HepG2 (cell line): ENCODE results near the gene TFG. TPM values are rescaled to one million over a fixed set of nuclear protein-coding genes. Genes with fewer than 3 reads are reported as not detected.
"Not testable (repeated sequence)": the region's sequence is repeated elsewhere in the genome, so short reads cannot be mapped to it uniquely, and the experiment has no call there.

Experiments used
- ATAC-seq: fragments of 200-7000 bp; cut with Tn5 transposase; 3 replicates; pipeline ENCODE4 v1.9.1; 2020; ENCODE audit warnings: mild to moderate bottlenecking, moderate library complexity
- BruUV-seq: library from RNA; stranded (reverse); fragments of 400-500 nt; replicated peaks from 2 replicates; lab custom pipeline; 2021; lab: Mats Ljungman, UMichigan
- CTCF ChIA-PET: fragments of 300-600 bp; formaldehyde crosslinking; extraction: SDS; loops from one replicate; lab custom pipeline; 2021; ENCODE audit warnings: low total read pairs, inconsistent platforms, low intra/inter-chr PET ratio; lab: Yijun Ruan, JAX
- POLR2A ChIA-PET: fragments of 350-600 bp; sonication (Branson Sonifier 250); formaldehyde crosslinking; loops from one replicate; lab custom pipeline; 2020; ENCODE audit warnings: antibody characterized with exemption, inconsistent platforms; lab: Yijun Ruan, JAX
- DNase-seq: peaks from one replicate; pipeline ENCODE4 v3.0.0-alpha.2; 2015; ENCODE audit warnings: low spot score
- FAIRE-seq: peaks from 3 replicates; lab custom pipeline; 2011; peaks lifted over from hg19 to GRCh38; lab: Jason Lieb, UNC
- H2AFZ ChIP-seq: one replicate; pipeline ENCODE4 v1.6.1; 2011; ENCODE audit warnings: low read length, inconsistent platforms
- H3K27ac ChIP-seq: fragments of 300-600 bp; 3 replicates; pipeline ENCODE4 v1.8.0; 2011; ENCODE audit warnings: mixed run types, mild to moderate bottlenecking, mixed read lengths, low read length, inconsistent platforms; ENCODE audit not compliant: insufficient read depth; ENCODE audit errors: extremely low read length
- H3K27me3 ChIP-seq, 2 experiments: fragments of 200-600 bp in 1 of 2; 2 replicates in 1 of 2; 3 replicates in 1 of 2; pipeline versions ENCODE4 v1.6.0 to v1.8.0; 2011; ENCODE audit warnings: low read length in 2 of 2, mild to moderate bottlenecking in 2 of 2, moderate library complexity in 2 of 2, inconsistent platforms in 1 of 2; ENCODE audit not compliant: insufficient read depth in 2 of 2, control insufficient read depth in 1 of 2
- H3K36me3 ChIP-seq, 2 experiments: fragments of 200-600 bp in 1 of 2; replicated peaks in 1 of 2; 2 replicates in 1 of 2; 3 replicates in 1 of 2; pipeline versions ENCODE4 v1.5.1 to v1.8.0; 2011; ENCODE audit warnings: low read length in 2 of 2, inconsistent platforms in 1 of 2; ENCODE audit not compliant: insufficient read depth in 2 of 2, control insufficient read depth in 1 of 2
- H3K4me1 ChIP-seq: 2 replicates; pipeline ENCODE4 v1.5.1; 2012; ENCODE audit warnings: low read length, inconsistent platforms; ENCODE audit not compliant: insufficient read depth
- H3K4me2 ChIP-seq: 2 replicates; pipeline ENCODE4 v1.6.0; 2011; ENCODE audit warnings: low read depth, low read length, inconsistent platforms
- H3K4me3 ChIP-seq, 3 experiments: fragments of 200-600 bp in 1 of 3; sonication (generic), shearing (Covaris generic) in 1 of 3; replicated peaks in 1 of 3; 2 replicates each; pipeline ENCODE4 v1.5.1; 2011 to 2016; ENCODE audit warnings: low read length in 3 of 3, inconsistent platforms in 2 of 3, low read depth in 2 of 3, mild to moderate bottlenecking in 2 of 3, control low read depth in 1 of 3, mixed read lengths in 1 of 3; ENCODE audit not compliant: insufficient read depth in 1 of 3
- H3K79me2 ChIP-seq: one replicate; pipeline ENCODE4 v1.6.1; 2011; ENCODE audit warnings: low read length, inconsistent platforms; ENCODE audit not compliant: insufficient read depth
- H3K9ac ChIP-seq: 2 replicates; pipeline ENCODE4 v1.6.0; 2011; ENCODE audit warnings: mild to moderate bottlenecking, low read depth, low read length, inconsistent platforms; ENCODE audit not compliant: insufficient read depth
- H3K9me3 ChIP-seq: 2 replicates; pipeline ENCODE4 v1.5.1; 2012; ENCODE audit warnings: mild to moderate bottlenecking, low read length
- H4K20me1 ChIP-seq: 2 replicates; pipeline ENCODE4 v1.6.0; 2011; ENCODE audit warnings: inconsistent platforms, mild to moderate bottlenecking, low read length, moderate library complexity; ENCODE audit not compliant: insufficient read depth
- CSRNP2 ChIP-seq: sonication (generic); formaldehyde crosslinking; conservative IDR thresholded peaks from 2 replicates; pipeline ENCODE4 v1.8.0; 2022; ENCODE audit warnings: low read depth, missing genetic modification reagents
- NFYC ChIP-seq: IDR thresholded peaks from 2 replicates; pipeline ENCODE4 v1.6.1; 2016; ENCODE audit warnings: missing genetic modification reagents, missing compliant biosample characterization
- ZNF546 ChIP-seq: sonication (generic); formaldehyde crosslinking; conservative IDR thresholded peaks from 2 replicates; pipeline ENCODE4 v1.8.1; 2023; ENCODE audit warnings: mild to moderate bottlenecking, missing genetic modification reagents
- in situ Hi-C: cut with HindIII; loops from 2 replicates; pipeline ENCODE4 v1.10.0; 2017; ENCODE audit warnings: low pct_unique_long_range_greater_than_20kb; ENCODE audit not compliant: extremely low pct_ligation_motif_present
- intact Hi-C: fragments of 100-400 bp; cut with micrococcal nuclease; formaldehyde crosslinking; loops from one replicate; pipeline ENCODE4 v1.10.0; 2022; ENCODE audit not compliant: unreplicated experiment
- polyA plus RNA-seq, 8 experiments: library from polyadenylated mRNA; depleted of rRNA in 3 of 8; stranded (reverse) in 7 of 8; unstranded in 1 of 8; fragments of >200 nt; fragmentation: Illumina TruSeq in 4 of 8; extraction: Trizol in 4 of 8; gene quantifications; 2 replicates each; pipeline versions ENCODE4 v1.2.1 to v1.2.3, GENCODE V29; 2011 to 2016; ENCODE audit warnings: low read depth in 4 of 8, missing spikeins in 1 of 8, mixed read lengths in 1 of 8; ENCODE audit not compliant: insufficient read depth in 1 of 8
- total RNA-seq, 5 experiments: library from RNA; depleted of rRNA; stranded (reverse); fragments of >200 nt; fragmentation: Illumina TruSeq; extraction: Trizol; gene quantifications; 2 replicates each; pipeline ENCODE4 v1.2.3, GENCODE V29; 2016; ENCODE audit warnings: low read depth in 1 of 5

TFG gene
- total and polyA plus RNA-seq, 2 of the 13 experiments (the other 11 are each of a cell fraction or from before 2014, with no cell fraction given): 53.6 to 71.7 TPM

GRCh38 chr3:100708989-100709841 lies at the start of gene TFG (continued):
- TF ChIP-seq CSRNP2 (CRISPR knock-in tag): no peak
- TF ChIP-seq ZNF546: peak; percentile 95
- TF ChIP-seq NFYC (CRISPR knock-in tag): peak; percentile 75

GRCh38 chr3:100661294-100661693 lies 48.0 kb upstream of the TFG start:
- H3K27ac ChIP-seq, H2AFZ ChIP-seq, H3K9me3 ChIP-seq, BruUV-seq, FAIRE-seq, in situ Hi-C loops, CTCF ChIA-PET, H3K9ac ChIP-seq, DNase-seq, H3K4me2 ChIP-seq, H4K20me1 ChIP-seq, H3K4me3 ChIP-seq, H3K79me2 ChIP-seq, H3K4me1 ChIP-seq, ATAC-seq, POLR2A ChIA-PET, intact Hi-C loops, H3K36me3 ChIP-seq, H3K27me3 ChIP-seq: not testable (repeated sequence)
